CD14-positive monocyte (primary cell): ENCODE results near the gene DNTTIP2. TPM values are rescaled to one million over a fixed set of nuclear protein-coding genes. Genes with fewer than 3 reads are reported as not detected.
"Not testable (repeated sequence)": the region's sequence is repeated elsewhere in the genome, so short reads cannot be mapped to it uniquely, and the experiment has no call there.

Experiments used
- DNase-seq, 3 donors: peaks; one replicate each; pipeline ENCODE4 v3.0.0-alpha.2; 2011 to 2022
- H2AFZ ChIP-seq: 2 replicates; pipeline ENCODE4 v1.6.0; 2012; ENCODE audit warnings: mild to moderate bottlenecking, low read depth, low read length, inconsistent platforms; ENCODE audit not compliant: insufficient read depth, poor library complexity, severe bottlenecking
- H3K27ac ChIP-seq, 2 donors: 1 replicate in 1 of 2; 2 replicates in 1 of 2; pipeline ENCODE4 v1.5.1; 2012 to 2013; ENCODE audit warnings: low read length in 2 of 2, control low read depth in 1 of 2, inconsistent platforms in 1 of 2, low read depth in 1 of 2, mild to moderate bottlenecking in 1 of 2
- H3K27me3 ChIP-seq, 2 donors: one replicate each; pipeline versions ENCODE4 v1.6.0 to v1.6.1; 2011 to 2013; ENCODE audit warnings: low read length in 2 of 2; ENCODE audit not compliant: control insufficient read depth in 2 of 2, insufficient read depth in 2 of 2
- H3K36me3 ChIP-seq, 2 donors: replicated peaks in 1 of 2; 1 replicate in 1 of 2; 2 replicates in 1 of 2; pipeline versions ENCODE4 v1.5.1 to v1.6.1; 2012 to 2013; ENCODE audit warnings: low read length in 2 of 2, control low read depth in 1 of 2, inconsistent platforms in 1 of 2, mild to moderate bottlenecking in 1 of 2; ENCODE audit not compliant: insufficient read depth in 2 of 2, control insufficient read depth in 1 of 2
- H3K4me1 ChIP-seq, 2 donors: 1 replicate in 1 of 2; 2 replicates in 1 of 2; pipeline versions ENCODE4 v1.5.1 to v1.6.1; 2012 to 2013; ENCODE audit warnings: low read length in 2 of 2, control low read depth in 1 of 2, inconsistent platforms in 1 of 2, mild to moderate bottlenecking in 1 of 2, moderate library complexity in 1 of 2; ENCODE audit not compliant: insufficient read depth in 2 of 2, control insufficient read depth in 1 of 2
- H3K4me2 ChIP-seq: replicated peaks from 2 replicates; pipeline ENCODE3; 2012; ENCODE audit warnings: low read length, moderate library complexity, mild to moderate bottlenecking; ENCODE audit not compliant: poor library complexity, severe bottlenecking; ENCODE audit errors: extremely low read depth
- H3K4me3 ChIP-seq, 3 experiments: fragments of 200-600 bp in 1 of 3; sonication (generic) in 1 of 3; replicated peaks in 1 of 3; 1 replicate in 2 of 3; 2 replicates in 1 of 3; pipeline ENCODE4 v1.5.1; 2011 to 2013; ENCODE audit warnings: low read length in 3 of 3, mild to moderate bottlenecking in 3 of 3, control low read depth in 2 of 3, low read depth in 2 of 3, inconsistent platforms in 1 of 3, moderate library complexity in 1 of 3
- H3K79me2 ChIP-seq: 2 replicates; pipeline ENCODE4 v1.6.0; 2012; ENCODE audit warnings: mild to moderate bottlenecking, control low read depth, inconsistent platforms, low read length, moderate library complexity; ENCODE audit not compliant: insufficient read depth
- H3K9ac ChIP-seq: 2 replicates; pipeline ENCODE4 v1.6.0; 2017; ENCODE audit warnings: low read length, mild to moderate bottlenecking; ENCODE audit not compliant: insufficient read depth, poor library complexity, severe bottlenecking
- H3K9me3 ChIP-seq, 2 donors: replicated peaks in 1 of 2; 1 replicate in 1 of 2; 2 replicates in 1 of 2; pipeline versions ENCODE4 v1.5.1 to v1.6.1; 2012 to 2013; ENCODE audit warnings: low read length in 2 of 2, control low read depth in 1 of 2; ENCODE audit not compliant: control insufficient read depth in 1 of 2, insufficient read depth in 1 of 2
- H4K20me1 ChIP-seq: 2 replicates; pipeline ENCODE4 v1.6.0; 2012; ENCODE audit warnings: mild to moderate bottlenecking, low read length, control low read depth, moderate library complexity; ENCODE audit not compliant: insufficient read depth
- H3K27ac Mint-ChIP-seq, 7 donors: one replicate each; pipeline ENCODE4 v1.8.0; 2020; ENCODE audit warnings: mild to moderate bottlenecking in 7 of 7, mixed read lengths in 7 of 7, moderate library complexity in 6 of 7, inconsistent platforms in 2 of 7
- H3K27me3 Mint-ChIP-seq, 3 donors: one replicate each; pipeline ENCODE4 v1.8.0; 2021 to 2022; ENCODE audit warnings: low read depth in 3 of 3, mild to moderate bottlenecking in 3 of 3, mixed read lengths in 3 of 3, moderate library complexity in 3 of 3, inconsistent platforms in 1 of 3
- H3K36me3 Mint-ChIP-seq, 2 donors: one replicate each; pipeline ENCODE4 v1.8.0; 2020; ENCODE audit warnings: mixed read lengths in 2 of 2, inconsistent platforms in 1 of 2, mild to moderate bottlenecking in 1 of 2
- H3K4me1 Mint-ChIP-seq: one replicate; pipeline ENCODE4 v1.8.0; 2020; ENCODE audit warnings: mild to moderate bottlenecking, mixed read lengths
- H3K4me3 Mint-ChIP-seq, 2 donors: one replicate each; pipeline ENCODE4 v1.8.0; 2020; ENCODE audit warnings: mild to moderate bottlenecking in 2 of 2, mixed read lengths in 2 of 2, moderate library complexity in 1 of 2
- H3K9me3 Mint-ChIP-seq, 7 donors: one replicate each; pipeline ENCODE4 v1.8.0; 2020 to 2022; ENCODE audit warnings: mixed read lengths in 7 of 7, mild to moderate bottlenecking in 6 of 7, moderate library complexity in 6 of 7, inconsistent platforms in 2 of 7
- CTCF ChIP-seq: fragments of 200-600 bp; IDR thresholded peaks from one replicate; pipeline ENCODE4 v1.8.0; 2022; ENCODE audit warnings: antibody characterized with exemption, mild to moderate bottlenecking
- WGBS: methylation state at CpG from one replicate; pipeline ENCODE4 v1.1.5; 2013; ENCODE audit warnings: missing lambda C conversion rate; ENCODE audit not compliant: insufficient coverage; 5-methylcytosine and 5-hydroxymethylcytosine counted together
- intact Hi-C, 2 donors: fragments of 100-400 bp; cut with micrococcal nuclease; formaldehyde crosslinking; loops; one replicate each; pipeline versions ENCODE4 v1.15.0 to v1.15.1; 2023
- polyA plus RNA-seq, 3 donors: library from polyadenylated mRNA; depleted of rRNA in 1 of 3; unstranded in 2 of 3; stranded (reverse) in 1 of 3; fragments of 300-500 nt in 2 of 3; fragments of >200 nt in 1 of 3; fragmentation: Illumina TruSeq in 2 of 3; gene quantifications; 1 replicate in 2 of 3; 2 replicates in 1 of 3; pipeline ENCODE4 v1.2.3, GENCODE V29; 2012 to 2021

DNTTIP2 gene
- polyA plus RNA-seq, 3 donors: 21.1 to 68.8 (median 42.1) TPM

DNA sequence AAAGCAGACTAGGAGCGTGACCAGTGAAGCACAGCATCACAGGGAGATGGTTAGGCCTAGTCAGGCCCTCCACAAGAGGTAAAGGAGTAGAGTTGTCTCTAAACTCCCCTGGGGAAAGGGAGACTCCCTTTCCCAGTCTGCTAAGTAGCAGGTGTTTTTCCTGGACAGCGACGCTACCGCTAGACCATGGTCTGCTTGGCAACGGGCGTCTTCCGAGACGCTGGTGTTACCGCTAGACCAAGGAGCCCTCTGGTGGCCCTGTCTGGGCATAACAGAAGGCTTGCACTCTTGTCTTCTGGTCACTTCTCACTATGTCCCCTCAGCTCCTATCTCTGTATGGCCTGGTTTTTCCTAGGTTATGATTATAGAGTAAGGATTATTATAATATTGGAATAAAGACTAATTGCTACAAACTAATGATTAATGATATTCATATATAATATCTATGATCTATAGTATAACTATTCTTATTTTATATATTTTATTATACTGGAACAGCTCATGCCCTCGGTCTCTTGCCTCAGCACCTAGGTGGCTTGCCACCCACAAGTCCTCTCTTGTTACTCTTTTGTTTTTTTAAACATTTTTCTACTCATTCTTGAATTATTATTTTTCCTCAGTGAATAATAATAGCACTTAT, 28.2 kb downstream of the DNTTIP2 start:
- not testable (repeated sequence) for H3K36me3 Mint-ChIP-seq, H2AFZ ChIP-seq, H3K9ac ChIP-seq, H3K27me3 ChIP-seq, H3K36me3 ChIP-seq, H3K4me2 ChIP-seq, H3K27ac Mint-ChIP-seq, H3K4me3 ChIP-seq, H3K27ac ChIP-seq, H3K9me3 ChIP-seq, H3K79me2 ChIP-seq, H4K20me1 ChIP-seq, H3K27me3 Mint-ChIP-seq
- peak; percentile 73 for TF ChIP-seq CTCF
- Mint-ChIP-seq H3K4me3 (peak overlapping the region in 1 of 2 donors; percentile 23), H3K9me3 (peaks cover 4 to 10% (median 6%) of the 10 kb centered on the region in 7 donors), H3K4me1 (peaks cover 12% of the 10 kb centered on the region)
- WGBS: 100% methylated on average over 1 of the region's 10 CpGs
- intact Hi-C loops: loop anchor here in 1 of 2 donors (2.0 kb wide), 1 partner anchor 220 kb away; no protein-coding TSS in a partner anchor
- peaks cover 11 to 22% of the 10 kb centered on the region in 2 donors for H3K4me1 ChIP-seq
- peak; percentile 16 to 59 (median 35) for DNase-seq

- Mint-ChIP-seq H3K27me3 (peaks cover 0 to 4% (median 2%) of the 10 kb centered on the region in 3 donors), H3K9me3 (peaks cover 0 to 4% (median 0%) of the 10 kb centered on the region in 7 donors), H3K4me1 (peaks cover 23% of the 10 kb centered on the region), H3K4me3 (peak overlapping the region; percentile 94), H3K27ac (peak overlapping the region in 6 of 7 donors; percentile 87 to 93 (median 90)), H3K36me3 (no peaks in the 10 kb centered on the region)
- intact Hi-C loops: loop anchor here (5.0 to 10.0 kb wide), 6 partner anchors 156 to 544 kb away; partner anchors contain the start of gene DR1 (in 1 of the 2)
- Histone ChIP-seq H3K27me3 (no peaks in the 10 kb centered on the region), H2AFZ (peak overlapping the region; percentile 87), H3K9me3 (no peaks in the 10 kb centered on the region), H3K4me2 (peak overlapping the region; percentile 96), H4K20me1 (no peaks in the 10 kb centered on the region), H3K36me3 (no peaks in the 10 kb centered on the region), H3K9ac (peak overlapping the region; percentile 77), H3K4me1 (peaks cover 16 to 35% of the 10 kb centered on the region in 2 donors), H3K4me3 (peak overlapping the region; percentile 72 to 86 (median 73)), H3K79me2 (no peaks in the 10 kb centered on the region), H3K27ac (peak overlapping the region; percentile 85 to 86)
- TF ChIP-seq CTCF: no peak
- WGBS: no CpG with 5 or more reads among the region's 4 CpGs
- DNase-seq: no peak
Measured at GRCh38 chr1:93848350-93848883, 30.6 kb downstream of the DNTTIP2 start.
